Germinal center (tissue), 1 donor: ENCODE data around the gene PURB.
"Not testable (repeated sequence)": the region's sequence is repeated elsewhere in the genome, so short reads cannot be mapped to it uniquely, and the experiment has no call there.

ENCODE experiments used
- DNase-seq: peaks from one replicate; pipeline ENCODE4 v3.0.0; 2012; ENCODE audit warnings: mixed read lengths, low spot score

PURB gene

DNA sequence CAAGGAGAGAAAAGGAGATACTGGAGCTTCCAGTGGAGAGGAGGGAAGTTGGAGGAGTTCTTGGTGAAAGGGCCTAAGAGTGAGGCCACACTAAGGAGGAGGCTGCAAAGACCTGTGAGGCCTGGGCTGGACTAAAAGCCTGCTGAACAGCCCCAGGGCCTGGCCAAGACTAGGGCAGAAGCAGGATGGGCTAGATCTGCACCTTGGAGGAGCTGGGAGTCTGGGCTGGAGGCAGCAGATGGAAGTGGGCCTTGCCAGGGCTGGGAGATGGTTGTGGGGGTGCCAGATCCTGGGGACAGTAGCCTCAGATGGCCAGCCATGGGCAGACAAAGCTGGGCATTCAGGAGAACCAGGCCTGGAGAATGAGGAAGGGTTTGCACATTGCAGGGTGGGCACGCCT, 6.5 kb upstream of the PURB start:
- DNase-seq = no peak

DNA sequence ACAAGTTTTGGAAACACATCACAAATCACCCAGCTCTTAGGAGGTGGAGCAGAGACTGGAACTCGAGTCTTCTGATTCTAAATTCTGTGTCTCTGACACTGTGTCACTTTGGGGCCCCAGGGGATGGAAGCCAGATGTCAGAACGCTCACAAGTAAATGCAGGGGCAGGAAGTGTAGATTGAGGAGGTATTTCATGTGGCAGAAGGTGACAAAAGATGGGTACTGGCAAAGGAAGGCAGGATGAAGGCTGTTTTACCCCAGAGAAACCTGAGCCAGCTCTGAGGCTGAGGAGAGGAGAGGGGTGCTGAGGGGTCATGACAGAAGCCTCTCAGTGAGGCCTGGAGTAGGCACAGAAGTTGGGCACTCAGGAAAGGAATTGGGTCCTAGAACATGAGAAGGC, 6.0 kb upstream of the PURB start:
- no peak for DNase-seq

DNA sequence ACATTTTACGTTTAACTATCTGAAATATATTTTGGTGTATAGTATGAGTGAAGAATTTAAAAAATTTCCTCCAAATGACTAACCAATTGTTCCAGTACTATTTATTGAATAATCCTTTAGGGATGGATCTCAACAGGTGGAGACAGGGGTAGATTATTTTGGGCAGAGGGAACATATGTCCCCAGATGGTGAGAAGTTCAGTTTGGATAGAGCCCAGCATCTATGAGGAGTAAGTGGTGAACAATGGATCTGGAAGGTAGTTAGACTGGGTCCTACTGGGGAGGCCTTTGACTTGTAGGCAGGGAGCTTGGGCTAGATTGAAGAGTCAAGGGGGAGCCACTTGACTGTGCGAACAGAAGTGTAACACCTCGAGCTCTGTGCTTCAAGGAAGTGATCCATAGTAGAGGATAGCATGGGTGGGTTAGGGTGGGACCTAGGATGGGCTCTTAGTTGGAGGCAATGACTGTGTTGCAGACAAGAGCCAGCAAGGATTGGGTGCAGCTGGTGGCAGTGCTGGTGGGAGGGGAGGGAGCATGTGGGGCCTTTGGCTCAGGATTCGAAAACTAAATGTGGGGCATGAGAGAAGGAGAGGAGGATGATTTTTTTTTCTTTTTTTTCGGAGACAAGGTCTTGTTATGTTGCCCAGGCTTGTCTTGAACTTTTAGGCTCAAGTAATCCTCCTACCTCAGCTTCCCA, 3.9 kb upstream of the PURB start:
- no peak for DNase-seq

DNA sequence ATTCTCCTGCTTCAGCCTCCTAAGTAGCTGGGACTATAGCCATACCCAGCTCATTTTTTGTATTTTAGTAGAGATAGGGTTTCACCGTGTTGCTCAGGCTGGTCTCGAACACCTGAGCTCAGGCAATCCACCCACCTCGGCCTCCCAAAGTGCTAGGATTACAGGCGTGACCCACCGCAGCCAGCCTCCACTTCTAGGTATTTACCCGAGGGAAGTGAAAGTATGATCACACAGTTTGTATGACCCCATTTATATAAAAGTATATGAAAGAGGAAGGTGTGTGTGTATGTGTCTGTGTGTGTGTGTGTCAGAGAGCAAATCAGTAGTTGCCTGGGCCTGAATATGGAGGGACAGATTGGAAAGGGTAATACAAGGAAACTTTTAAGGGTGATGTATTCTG, 2.0 kb upstream of the PURB start:
- DNase-seq = peak; percentile 27

DNA sequence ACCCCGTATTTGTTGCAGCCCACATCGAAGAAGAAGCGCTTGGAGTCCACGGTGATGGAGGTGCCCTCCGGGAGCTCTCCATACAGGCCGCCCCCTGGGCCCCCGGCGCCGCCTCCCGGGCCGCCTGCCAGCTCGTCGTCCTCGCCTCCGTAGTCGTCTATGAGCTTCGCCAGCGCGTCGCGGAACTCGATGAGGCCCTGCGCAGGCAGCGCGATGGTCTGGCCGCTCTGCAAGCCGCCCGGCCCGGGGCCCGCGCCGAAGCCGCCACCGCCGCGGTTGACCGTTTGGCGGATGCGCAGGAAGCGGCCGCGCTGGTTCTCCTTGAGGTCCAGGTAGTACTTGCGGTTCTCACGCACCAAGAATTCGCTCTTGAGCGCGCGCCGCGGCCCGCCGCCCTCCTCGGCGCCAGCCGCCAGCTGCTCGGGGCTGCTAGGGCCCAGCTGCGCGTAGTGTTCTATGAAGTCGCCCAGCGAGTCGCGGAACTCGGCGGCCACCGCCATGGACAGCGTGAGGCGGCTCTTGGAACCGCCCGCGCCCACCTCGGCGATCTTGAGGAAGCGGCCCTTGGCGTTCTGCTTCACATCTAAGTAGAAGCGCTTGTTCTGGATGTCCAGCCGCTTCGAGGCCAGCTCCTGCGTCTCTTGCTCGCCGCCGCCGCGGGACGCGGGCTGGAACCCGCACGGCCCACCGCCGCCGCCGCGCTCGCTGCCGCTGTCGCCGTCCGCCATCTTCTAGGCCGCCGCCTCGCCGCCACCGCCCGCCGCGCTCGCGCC, 523 bp downstream of the PURB start:
- DNase-seq = peak; percentile 33

DNA sequence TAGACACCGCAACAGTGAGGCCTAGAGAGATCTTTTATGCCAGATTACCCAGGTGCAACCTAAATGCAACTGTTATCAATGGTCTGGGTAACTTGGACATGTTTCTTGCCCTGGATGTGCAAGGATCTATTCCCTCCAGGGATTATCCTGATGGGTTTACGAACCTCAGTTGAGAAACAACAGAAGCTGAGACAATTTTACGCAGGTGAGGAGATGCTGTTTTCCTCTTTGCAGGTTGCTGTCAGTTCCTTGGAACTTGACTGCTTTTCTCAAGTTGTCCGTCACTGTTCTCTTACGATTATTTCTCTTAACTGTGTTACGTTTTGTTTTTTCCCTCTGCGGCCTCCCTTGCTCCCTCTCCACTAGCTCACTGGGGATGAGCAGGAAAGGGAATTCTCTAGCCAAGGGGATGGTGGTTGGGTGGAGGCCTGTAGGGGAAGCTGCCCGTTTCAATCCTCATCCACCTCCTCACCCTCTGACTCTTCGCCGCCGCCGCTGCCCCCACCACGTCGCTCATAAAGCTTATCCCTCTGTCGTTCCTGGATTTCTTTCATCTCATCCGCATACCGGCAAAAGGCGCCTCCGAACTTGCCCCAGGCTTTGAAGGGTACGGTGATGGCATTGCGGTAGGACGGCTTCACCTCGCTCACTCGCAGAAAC, 1.2 kb downstream of the PURB start:
- no peak for DNase-seq

DNA sequence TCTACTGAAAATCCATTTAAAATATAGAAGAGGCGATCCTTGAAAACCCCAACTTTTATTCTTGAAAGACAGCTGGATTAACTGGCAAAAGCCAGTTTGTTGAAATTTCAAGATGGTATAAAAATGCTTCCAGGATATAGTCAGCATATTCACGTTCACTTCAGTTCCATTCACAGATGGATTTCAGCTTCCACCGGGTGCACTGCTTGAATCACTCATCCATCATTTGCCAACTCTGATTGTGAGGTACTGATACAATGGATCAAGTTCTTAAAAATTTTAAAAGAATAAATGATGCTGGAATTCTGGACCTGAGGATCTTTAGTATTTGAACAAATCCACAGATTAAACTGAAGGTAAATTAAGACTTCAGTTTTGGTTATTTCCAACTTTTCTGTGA, 2.4 kb downstream of the PURB start:
- no peak for DNase-seq

DNA sequence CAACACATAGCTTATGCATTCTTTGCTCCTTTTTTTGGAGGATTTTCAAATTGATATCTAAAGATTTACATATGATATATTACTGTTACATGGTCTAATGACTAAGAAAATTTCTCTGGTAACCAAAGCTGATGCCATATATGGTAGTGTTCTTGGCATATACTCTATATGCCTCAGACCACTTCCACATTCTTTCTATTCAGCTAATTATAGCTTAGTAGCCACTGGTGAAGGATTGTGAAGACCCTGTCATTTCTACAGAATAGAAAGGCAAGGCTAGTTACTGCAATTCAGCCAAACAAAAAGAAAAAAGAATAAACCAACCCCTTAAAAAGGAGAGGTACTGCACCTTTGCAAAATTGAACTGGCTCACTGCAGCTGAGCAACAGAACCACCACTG, 3.7 kb downstream of the PURB start:
- DNase-seq = no peak

DNA sequence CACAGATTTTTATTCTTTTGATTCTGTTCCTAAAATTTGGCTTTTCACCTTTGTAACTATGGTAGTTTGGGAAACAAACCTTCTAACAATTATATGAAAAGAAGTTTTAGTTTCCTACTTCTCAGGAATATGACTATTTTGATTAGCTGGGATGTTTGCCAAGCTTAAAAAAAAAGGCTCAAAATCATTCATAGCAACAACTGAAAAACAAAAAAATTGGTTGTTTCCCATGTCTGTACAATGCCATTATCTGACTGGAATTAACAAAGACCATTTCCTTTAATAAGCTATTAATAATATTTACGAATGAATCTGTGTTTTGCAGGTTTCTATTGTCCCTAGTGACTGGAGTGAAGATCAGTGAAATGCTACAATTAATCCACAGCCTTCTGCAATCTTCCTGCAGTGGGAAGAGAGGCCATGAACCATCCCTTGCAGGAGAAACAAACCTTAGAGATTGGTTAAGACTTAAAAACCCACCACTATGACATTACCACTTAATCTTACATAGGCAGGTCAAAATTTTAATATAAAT, 4.2 kb downstream of the PURB start:
- no peak for DNase-seq

DNA sequence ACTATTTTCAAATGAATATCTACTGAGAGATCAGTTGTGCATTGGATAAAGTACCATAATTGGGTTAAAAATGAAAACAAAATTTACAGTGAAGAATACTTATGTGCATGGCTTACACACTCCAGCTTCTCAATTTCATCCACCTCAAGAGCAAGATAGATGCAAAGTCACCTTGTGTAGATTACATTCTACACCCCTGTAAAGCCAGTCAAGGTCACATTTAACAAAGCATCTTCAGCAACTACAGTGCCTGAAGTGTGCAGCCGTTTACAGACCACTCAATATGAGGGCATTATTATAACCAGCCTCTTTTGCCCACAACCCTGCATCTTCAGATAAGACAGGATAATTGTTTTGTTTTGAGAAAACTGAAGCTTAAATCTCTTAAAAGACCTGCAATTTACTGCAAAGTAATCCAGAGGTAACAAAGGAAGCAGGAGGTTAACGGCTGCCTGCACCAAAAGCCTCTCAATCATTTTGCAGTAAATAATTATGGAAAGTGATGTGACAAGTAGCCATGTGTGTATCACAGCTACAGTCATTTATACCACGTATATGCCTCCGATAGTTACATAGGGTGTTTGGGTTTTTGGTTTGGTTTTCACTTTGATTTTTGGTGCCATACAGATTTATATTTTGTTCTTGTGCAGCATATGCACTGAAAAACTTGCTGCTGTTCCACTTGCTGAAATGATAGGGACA, 4.9 kb downstream of the PURB start:
- no peak for DNase-seq

DNA sequence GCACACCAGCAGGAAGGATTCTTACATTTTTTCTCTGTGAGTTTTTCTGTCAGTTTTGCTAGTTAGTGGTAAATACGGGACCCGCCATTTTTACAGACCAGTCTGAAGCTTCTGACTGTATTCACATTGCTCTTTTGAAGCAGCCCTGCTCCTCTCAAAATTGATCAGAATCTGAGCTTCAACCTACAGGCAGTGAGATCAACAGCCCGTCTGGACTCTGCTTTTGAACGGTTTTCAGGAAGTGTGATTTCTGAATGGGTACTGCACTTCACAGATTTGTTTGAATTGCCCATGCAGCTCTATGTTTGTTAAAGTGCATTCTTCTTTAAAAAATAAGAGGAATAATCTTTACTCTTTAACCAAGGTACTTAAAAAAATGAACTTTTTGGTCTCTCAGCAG, 8.9 kb downstream of the PURB start:
- no peak for DNase-seq

DNA sequence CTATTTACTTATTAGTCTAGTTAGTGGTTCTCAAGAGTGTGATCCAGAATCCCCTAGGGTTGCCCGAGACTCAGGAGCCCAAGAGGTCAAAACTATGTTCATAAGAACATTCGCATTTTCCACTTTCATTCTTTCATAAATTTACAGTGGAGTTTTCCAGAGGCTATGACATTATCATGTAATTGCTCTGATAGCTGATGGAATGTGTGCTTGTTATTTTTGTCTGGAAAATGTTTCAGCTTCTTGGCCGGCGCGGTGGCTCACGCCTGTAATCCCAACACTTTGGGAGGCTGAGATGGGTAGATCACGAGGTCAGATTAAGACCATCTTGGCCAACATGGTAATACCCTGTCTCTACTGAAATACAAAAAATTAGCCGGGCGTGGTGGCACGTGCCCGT, 10.1 kb downstream of the PURB start:
- no peak for DNase-seq

DNA sequence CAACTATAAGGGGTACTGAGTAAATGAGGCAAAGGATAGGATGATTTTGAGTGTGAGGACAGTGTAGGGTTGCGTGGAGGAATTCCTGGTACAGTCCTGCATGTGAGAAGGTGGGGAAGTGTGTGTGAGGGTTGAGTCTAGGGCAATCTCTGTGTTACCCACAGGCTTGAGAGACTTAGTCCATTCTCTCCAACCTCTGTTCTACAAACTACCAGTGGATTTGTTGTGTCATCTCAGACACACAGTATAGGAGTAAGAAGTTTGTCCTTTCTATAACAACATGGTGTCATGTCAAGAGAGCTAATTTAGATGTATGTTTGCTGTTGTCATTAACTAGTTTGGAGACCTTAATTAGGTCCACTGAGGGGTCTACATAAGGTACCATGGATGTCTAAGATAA, 12.5 kb downstream of the PURB start:
- no peak for DNase-seq

DNA sequence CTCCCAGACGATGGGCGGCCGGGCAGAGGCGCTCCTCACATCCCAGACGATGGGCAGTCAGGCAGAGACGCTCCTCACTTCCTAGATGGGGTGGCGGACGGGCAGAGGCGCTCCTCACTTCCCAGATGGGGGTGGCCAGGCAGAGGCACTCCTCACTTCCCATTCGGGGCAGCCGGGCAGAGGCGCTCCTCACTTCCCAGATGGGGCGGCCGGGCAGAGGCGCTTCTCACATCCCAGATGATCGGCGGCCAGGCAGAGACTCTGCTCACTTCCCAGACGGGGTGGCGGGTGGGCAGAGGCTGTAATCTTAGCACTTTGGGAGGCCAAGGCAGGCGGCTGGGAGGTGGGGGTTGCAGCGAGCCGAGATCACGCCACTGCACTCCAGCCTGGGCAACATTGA, 13.4 kb downstream of the PURB start:
- DNase-seq = not testable (repeated sequence)

DNA sequence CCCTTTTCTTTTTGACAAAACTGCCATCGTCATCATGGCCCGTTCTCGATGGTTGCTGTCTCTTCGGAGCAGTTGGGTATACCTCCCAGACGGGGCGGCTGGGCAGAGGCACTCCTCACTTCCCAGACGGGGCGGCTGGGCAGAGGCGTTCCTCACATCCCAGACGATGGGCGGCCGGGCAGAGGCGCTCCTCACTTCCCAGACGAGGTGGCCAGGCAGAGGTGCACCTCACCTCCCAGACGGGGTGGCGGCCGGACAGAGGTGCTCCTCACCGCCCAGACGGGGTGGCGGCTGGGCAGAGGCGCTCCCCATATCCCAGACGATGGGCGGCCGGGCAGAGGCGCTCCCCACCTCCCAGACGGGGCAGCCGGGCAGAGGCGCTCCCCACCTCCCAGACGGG, 14.6 kb downstream of the PURB start:
- DNase-seq = not testable (repeated sequence)

DNA sequence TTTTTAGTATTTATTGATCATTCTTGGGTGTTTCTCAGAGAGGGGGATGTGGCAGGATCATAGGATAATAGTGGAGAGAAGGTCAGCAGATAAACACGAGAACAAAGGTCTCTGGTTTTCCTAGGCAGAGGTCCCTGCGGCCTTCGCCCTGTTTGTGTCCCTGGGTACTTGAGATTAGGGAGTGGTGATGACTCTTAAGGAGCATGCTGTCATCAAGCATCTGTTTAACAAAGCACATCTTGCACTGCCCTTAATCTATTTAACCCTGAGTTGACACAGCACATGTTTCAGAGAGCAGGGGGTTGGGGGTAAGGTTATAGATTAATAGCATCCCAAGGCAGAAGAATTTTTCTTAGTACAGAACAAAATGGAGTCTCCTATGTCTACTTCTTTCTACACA, 15.0 kb downstream of the PURB start:
- DNase-seq = not testable (repeated sequence)

DNA sequence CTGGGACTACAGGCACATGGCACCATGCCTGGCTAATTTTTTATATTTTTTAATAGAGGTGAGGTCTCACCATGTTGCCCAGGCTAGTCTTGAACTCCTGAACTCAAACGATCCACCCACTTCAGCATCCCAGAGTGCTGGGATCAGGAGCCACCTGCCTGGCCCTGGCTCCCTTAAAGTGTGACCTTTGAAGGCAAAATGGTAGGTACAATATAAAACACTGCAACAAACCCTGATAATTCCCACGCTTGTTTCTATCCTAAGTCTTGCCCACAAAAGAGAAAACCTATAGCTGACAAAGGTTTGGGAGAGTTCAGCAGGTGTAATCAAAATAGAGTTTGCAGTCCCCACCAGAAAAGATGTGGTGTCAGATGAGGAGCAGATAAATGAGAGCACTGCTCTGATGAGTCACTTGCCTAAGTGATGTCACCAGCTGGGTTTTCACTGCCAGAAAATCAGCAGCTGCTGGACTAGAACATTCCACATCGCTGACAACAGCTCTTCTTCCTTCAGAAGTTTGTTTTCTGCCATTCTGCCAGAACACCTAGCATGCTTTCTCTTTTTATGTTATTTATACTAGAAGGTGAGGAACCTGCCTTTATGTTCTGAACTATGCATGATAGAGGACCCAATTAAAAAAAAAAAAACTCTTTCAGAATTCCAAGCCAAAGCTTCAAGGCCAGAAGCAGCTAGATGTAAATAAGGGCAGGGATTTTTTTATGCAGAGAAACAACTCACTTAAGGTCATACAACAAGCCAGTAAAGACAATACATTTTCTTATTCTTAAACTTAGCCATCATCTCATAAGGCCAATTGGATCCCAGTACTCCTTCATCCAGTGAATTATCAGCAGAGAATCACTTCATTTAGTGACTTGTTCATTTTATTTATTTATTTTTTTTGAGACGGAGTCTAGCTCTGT, 18.0 kb downstream of the PURB start:
- no peak for DNase-seq

DNA sequence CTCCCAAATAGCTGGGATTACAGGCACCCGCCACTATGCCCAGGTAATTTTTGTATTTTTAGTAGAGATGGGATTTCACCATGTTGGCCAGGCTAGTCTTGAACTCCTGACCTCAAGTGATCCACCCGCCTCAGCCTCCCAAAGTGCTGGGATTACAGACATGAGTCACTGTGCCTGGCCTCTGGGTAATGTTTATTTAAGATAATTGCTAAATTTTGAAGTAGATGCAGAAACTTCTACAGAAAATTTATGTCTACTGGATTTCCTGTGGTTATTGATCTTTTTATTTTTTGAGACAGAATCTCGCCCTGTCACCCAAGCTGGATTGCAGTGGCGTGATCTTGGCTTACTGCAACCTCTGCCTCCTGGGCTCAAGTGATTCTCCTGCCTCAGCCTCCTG, 23.4 kb downstream of the PURB start:
- DNase-seq = not testable (repeated sequence)

DNA sequence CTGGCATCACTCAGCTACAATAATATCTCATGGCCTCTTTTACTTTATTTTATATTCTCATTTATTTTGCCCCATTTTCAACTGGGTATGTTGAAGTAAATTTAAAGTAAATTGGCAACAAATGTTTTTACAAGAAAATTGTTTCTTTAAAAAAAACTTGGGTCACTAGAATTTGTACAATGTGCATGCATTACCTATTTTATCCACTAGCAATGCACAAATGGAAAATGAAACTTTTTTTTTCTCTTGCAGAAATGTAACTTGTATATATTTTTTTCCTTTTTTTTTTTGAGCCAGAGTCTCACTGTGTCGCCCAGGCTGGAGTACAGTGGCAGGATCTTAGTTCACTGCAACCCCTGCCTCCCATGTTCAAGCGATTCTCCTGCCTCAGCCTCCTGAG, 27.2 kb downstream of the PURB start:
- no peak for DNase-seq

DNA sequence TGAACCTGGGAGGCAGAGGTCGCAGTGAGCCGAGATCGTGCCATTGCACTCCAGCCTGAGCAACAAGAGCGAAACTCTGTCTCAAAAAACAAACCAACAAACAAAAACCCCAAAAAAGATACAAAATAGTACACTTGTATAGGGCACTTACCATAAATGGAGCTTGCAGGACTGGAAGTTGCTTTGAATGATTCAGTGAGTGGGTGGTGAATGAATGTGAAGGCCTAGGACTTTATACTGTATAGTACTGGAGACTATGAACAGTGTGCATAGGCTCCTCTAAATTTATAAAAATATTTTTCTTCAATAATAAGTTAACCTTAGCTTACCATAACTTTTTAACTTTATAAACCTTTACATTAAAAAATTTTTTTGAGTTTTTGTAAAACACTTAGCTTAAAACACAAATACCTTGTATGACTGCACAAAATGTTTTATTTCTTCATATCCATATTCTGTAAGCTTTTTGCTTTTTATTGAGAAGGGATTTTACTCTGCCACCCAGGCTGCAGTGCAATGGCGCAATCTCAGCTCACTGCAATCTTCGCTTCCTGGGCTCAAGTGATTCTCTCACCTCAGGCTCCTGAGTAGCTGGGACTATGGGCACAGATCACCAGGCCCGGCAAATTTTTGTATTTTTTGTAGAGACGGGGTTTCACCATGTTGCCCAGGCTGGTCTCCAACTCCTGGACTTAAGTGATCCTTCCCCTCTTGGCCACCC, 30.5 kb downstream of the PURB start:
- no peak for DNase-seq

DNA sequence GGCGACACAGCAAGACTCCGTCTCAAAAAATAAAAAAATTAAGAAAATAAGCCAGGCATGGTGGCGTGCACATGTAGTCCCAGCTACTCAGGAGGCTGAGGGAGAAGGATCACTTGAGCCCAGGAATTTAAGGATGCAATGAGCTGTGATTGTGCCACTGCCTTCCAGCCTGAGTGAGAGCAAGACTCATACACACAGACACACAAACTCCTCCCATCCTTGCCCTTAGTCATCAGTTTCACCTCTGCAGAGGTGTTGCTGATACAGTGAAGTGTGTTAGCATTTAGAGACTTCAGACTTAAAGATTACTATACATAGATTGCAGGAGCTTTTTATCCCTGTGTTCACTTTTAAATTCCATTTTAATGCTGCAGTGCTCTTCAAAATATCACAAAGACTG, 31.9 kb downstream of the PURB start:
- no peak for DNase-seq
